ENCODE results near the gene ELP1. TPM values are rescaled to one million over a fixed set of nuclear protein-coding genes. Genes with fewer than 3 reads are reported as not detected.

Gene ELP1
- total RNA-seq, 1 donor from 2014 or later, result 8.8 TPM

- no peak for TF ChIP-seq CTCF (IDR thresholded peaks at IDR 0.05)
Measured at GRCh38 chr9:108882052-108882888, 51.7 kb downstream of the ELP1 start.

GRCh38 chr9:108880738-108881316 is 53.1 kb downstream of the ELP1 start:
- intact Hi-C loops (cut with DNase I), result no loop called here
- DNase-seq (ENCODE audit: low spot score in 2 of 2), result no peak
- Histone ChIP-seq H3K4me3 (no peak overlapping the region), H3K4me1 (no peaks in the 10 kb centered on the region), H3K27me3 (no peaks in the 10 kb centered on the region), H3K9me3 (no peaks in the 10 kb centered on the region), H3K27ac (no peak overlapping the region), H3K36me3 (peaks cover 43 to 67% of the 10 kb centered on the region in 2 donors)
- TF ChIP-seq CTCF (IDR thresholded peaks at IDR 0.05), result no peak

More at GRCh38 chr9:108882052-108882888, 51.7 kb downstream of the ELP1 start:
- Histone ChIP-seq H3K36me3 (peaks cover 30 to 53% of the 10 kb centered on the region in 2 donors), H3K9me3 (no peaks in the 10 kb centered on the region), H3K27ac (no peak overlapping the region), H3K27me3 (no peaks in the 10 kb centered on the region), H3K4me3 (no peak overlapping the region), H3K4me1 (no peaks in the 10 kb centered on the region)
- intact Hi-C loops (cut with DNase I), result no loop called here
- no peak for DNase-seq (ENCODE audit: low spot score in 2 of 2)

DNA sequence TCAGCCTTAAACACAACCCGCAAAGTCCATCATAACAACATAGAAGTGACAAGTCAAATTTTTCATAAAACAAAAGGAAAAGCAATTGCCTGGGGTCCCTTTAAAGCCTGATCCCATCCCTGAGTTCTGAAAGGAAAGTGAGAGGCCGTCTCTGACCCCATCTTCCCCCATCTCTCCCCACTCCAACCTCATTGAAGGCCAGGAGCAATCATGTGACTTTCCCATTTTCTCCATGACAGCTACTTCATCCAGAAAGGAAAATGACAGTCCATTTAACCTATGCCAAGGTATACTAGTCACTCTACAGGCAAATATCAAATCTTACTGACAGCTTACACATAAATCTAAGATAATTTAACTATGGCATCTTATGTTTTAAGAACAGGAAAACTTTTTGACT is 56.4 kb downstream of the ELP1 start:
- H3K9me3 ChIP-seq, result no peaks in the 10 kb centered on the region
- TF ChIP-seq CTCF (IDR thresholded peaks at IDR 0.05), result no peak
- intact Hi-C loops (cut with DNase I), result no loop called here
- no peaks in the 10 kb centered on the region for H3K27me3 ChIP-seq
- no peak overlapping the region for H3K27ac ChIP-seq
- no peaks in the 10 kb centered on the region for H3K4me1 ChIP-seq
- H3K4me3 ChIP-seq, result no peak overlapping the region
- no peak for DNase-seq (ENCODE audit: low spot score in 2 of 2)
- H3K36me3 ChIP-seq, result peaks cover 62 to 92% of the 10 kb centered on the region in 2 donors

- Histone ChIP-seq H3K27ac (no peak overlapping the region), H3K27me3 (no peaks in the 10 kb centered on the region), H3K9me3 (no peaks in the 10 kb centered on the region), H3K4me1 (no peaks in the 10 kb centered on the region), H3K4me3 (no peak overlapping the region), H3K36me3 (peaks cover 68 to 93% of the 10 kb centered on the region in 2 donors)
- no peak for DNase-seq (ENCODE audit: low spot score in 2 of 2)
- no peak for TF ChIP-seq CTCF (IDR thresholded peaks at IDR 0.05)
- intact Hi-C loops (cut with DNase I), result no loop called here
Measured at GRCh38 chr9:108876425-108876824, 57.5 kb downstream of the ELP1 start.

DNA sequence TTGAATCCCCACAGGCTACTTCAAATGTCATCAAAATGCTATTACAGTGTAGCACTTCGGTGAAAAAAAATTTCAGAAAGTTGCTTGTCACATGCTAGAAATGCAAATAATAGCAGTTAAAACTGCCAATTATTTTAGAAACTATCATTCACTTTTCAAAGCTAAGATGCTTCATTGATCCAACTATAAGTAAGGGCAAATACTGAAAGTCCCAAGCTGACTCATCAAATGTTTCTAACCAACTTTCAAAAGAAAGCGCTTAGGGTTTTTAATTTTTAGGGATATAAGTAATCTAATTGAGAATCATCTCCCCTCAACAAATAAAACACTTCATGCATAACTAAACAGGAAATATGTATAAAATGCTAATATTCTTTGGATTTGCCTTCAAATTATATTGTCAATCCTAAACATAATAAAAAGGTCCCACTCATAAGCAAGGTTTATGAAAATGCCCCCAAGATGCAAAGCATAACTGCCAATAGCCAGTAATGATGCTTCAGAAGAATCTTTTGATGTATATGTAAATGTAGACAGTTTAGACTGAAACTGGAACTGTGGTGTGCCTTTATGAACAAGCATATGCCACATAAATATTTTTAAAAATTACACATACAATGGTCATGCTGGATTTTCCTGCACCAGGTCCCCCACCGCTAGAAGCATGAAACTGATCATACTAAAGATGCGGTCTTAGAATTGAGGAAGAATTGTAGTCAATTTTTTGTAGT is 59.7 kb downstream of the ELP1 start:
- H3K9me3 ChIP-seq, result no peaks in the 10 kb centered on the region
- DNase-seq (ENCODE audit: low spot score in 2 of 2), result no peak
- H3K36me3 ChIP-seq, result peaks cover 67 to 89% of the 10 kb centered on the region in 2 donors
- no peaks in the 10 kb centered on the region for H3K27me3 ChIP-seq
- no peak for TF ChIP-seq CTCF (IDR thresholded peaks at IDR 0.05)
- no peak overlapping the region for H3K27ac ChIP-seq
- intact Hi-C loops (cut with DNase I), result no loop called here
- H3K4me3 ChIP-seq, result no peak overlapping the region
- H3K4me1 ChIP-seq, result no peaks in the 10 kb centered on the region

All from ascending aorta (tissue), 2 donors.